ENCODE data around the gene PTPN11. TPM values are rescaled to one million over a fixed set of nuclear protein-coding genes. Genes with fewer than 3 reads are reported as not detected.
"Not testable (repeated sequence)": the region's sequence is repeated elsewhere in the genome, so short reads cannot be mapped to it uniquely, and the experiment has no call there.

PTPN11 gene
- total RNA-seq, 1 donor: 98.8 TPM

GRCh38 chr12:112430929-112431328 is 12.2 kb downstream of the PTPN11 start:
- Histone ChIP-seq H3K36me3 (ENCODE audit: insufficient read depth, low read length) (peaks cover 4% of the 10 kb centered on the region), H2AFZ (ENCODE audit: low read length) (no peak overlapping the region), H3K79me2 (ENCODE audit: insufficient read depth, low read length) (peaks cover 91% of the 10 kb centered on the region), H3K27me3 (ENCODE audit: insufficient read depth, low read length) (no peaks in the 10 kb centered on the region), H3K4me1 (ENCODE audit: insufficient read depth, low read length) (no peaks in the 10 kb centered on the region), H3K27ac (ENCODE audit: low read depth, low read length) (no peak overlapping the region), H4K20me1 (ENCODE audit: insufficient read depth, low read length) (peaks cover 29% of the 10 kb centered on the region), H3K9me3 (ENCODE audit: low read depth, low read length) (no peaks in the 10 kb centered on the region), H3K4me3 (ENCODE audit: insufficient read depth, low read length) (no peak overlapping the region), H3K4me2 (ENCODE audit: insufficient read depth, low read length) (no peak overlapping the region)
- TF ChIP-seq CTCF (IDR thresholded peaks at IDR 0.05; ENCODE audit: extremely low read depth, low read depth, low read length): no peak
- DNase-seq (ENCODE audit: insufficient read length, low spot score, missing footprints): peak; percentile 9

- no peak overlapping the region for H2AFZ ChIP-seq (ENCODE audit: low read length)
- no peak for TF ChIP-seq CTCF (IDR thresholded peaks at IDR 0.05; ENCODE audit: extremely low read depth, low read depth, low read length)
- peaks cover 37% of the 10 kb centered on the region for H4K20me1 ChIP-seq (ENCODE audit: insufficient read depth, low read length)
- no peak for DNase-seq (ENCODE audit: insufficient read length, low spot score, missing footprints)
- peaks cover 4% of the 10 kb centered on the region for H3K36me3 ChIP-seq (ENCODE audit: insufficient read depth, low read length)
- no peak overlapping the region for H3K4me3 ChIP-seq (ENCODE audit: insufficient read depth, low read length)
- H3K27ac ChIP-seq (ENCODE audit: low read depth, low read length): no peak overlapping the region
- H3K79me2 ChIP-seq (ENCODE audit: insufficient read depth, low read length): peaks cover 91% of the 10 kb centered on the region
- no peaks in the 10 kb centered on the region for H3K9me3 ChIP-seq (ENCODE audit: low read depth, low read length)
- no peaks in the 10 kb centered on the region for H3K27me3 ChIP-seq (ENCODE audit: insufficient read depth, low read length)
- no peak overlapping the region for H3K4me2 ChIP-seq (ENCODE audit: insufficient read depth, low read length)
- no peaks in the 10 kb centered on the region for H3K4me1 ChIP-seq (ENCODE audit: insufficient read depth, low read length)
Measured at GRCh38 chr12:112431965-112432364, 13.2 kb downstream of the PTPN11 start.

GRCh38 chr12:112433551-112433950 is 14.8 kb downstream of the PTPN11 start:
- no peaks in the 10 kb centered on the region for H3K27me3 ChIP-seq (ENCODE audit: insufficient read depth, low read length)
- no peaks in the 10 kb centered on the region for H3K36me3 ChIP-seq (ENCODE audit: insufficient read depth, low read length)
- no peak overlapping the region for H2AFZ ChIP-seq (ENCODE audit: low read length)
- H3K4me1 ChIP-seq (ENCODE audit: insufficient read depth, low read length): no peaks in the 10 kb centered on the region
- no peak overlapping the region for H3K4me3 ChIP-seq (ENCODE audit: insufficient read depth, low read length)
- DNase-seq (ENCODE audit: insufficient read length, low spot score, missing footprints): no peak
- H4K20me1 ChIP-seq (ENCODE audit: insufficient read depth, low read length): peaks cover 33% of the 10 kb centered on the region
- TF ChIP-seq CTCF (IDR thresholded peaks at IDR 0.05; ENCODE audit: extremely low read depth, low read depth, low read length): no peak
- no peak overlapping the region for H3K27ac ChIP-seq (ENCODE audit: low read depth, low read length)
- no peaks in the 10 kb centered on the region for H3K9me3 ChIP-seq (ENCODE audit: low read depth, low read length)
- H3K79me2 ChIP-seq (ENCODE audit: insufficient read depth, low read length): peaks cover 94% of the 10 kb centered on the region
- H3K4me2 ChIP-seq (ENCODE audit: insufficient read depth, low read length): no peak overlapping the region

GRCh38 chr12:112438645-112439044 is 19.9 kb downstream of the PTPN11 start:
- not testable (repeated sequence) for DNase-seq (ENCODE audit: insufficient read length, low spot score, missing footprints); H3K4me2 ChIP-seq (ENCODE audit: insufficient read depth, low read length); H3K4me1 ChIP-seq (ENCODE audit: insufficient read depth, low read length); H3K27ac ChIP-seq (ENCODE audit: low read depth, low read length); H3K4me3 ChIP-seq (ENCODE audit: insufficient read depth, low read length); H3K27me3 ChIP-seq (ENCODE audit: insufficient read depth, low read length); H3K36me3 ChIP-seq (ENCODE audit: insufficient read depth, low read length); H3K9me3 ChIP-seq (ENCODE audit: low read depth, low read length); H2AFZ ChIP-seq (ENCODE audit: low read length)
- peaks cover 91% of the 10 kb centered on the region for H3K79me2 ChIP-seq (ENCODE audit: insufficient read depth, low read length)
- peaks cover 16% of the 10 kb centered on the region for H4K20me1 ChIP-seq (ENCODE audit: insufficient read depth, low read length)
